ENCODE measurements around the gene MIER2.

The MIER2 gene

GRCh38 chr19:391207-391557, 46.6 kb upstream of the MIER2 start:
- Histone ChIP-seq H3K9me3 (replicated peaks in 1 of 2; ENCODE audit: control insufficient read depth in 2 of 2, insufficient read depth in 1 of 2, low read depth in 1 of 2, low read length in 2 of 2) (peaks cover 4 to 5% of the 10 kb centered on the region in 2 donors), H3K4me1 (ENCODE audit: control insufficient read depth in 2 of 2, insufficient read depth in 1 of 2, low read depth in 1 of 2, low read length in 2 of 2) (peaks cover 0 to 8% of the 10 kb centered on the region in 2 donors), H4K91ac (ENCODE audit: low read depth, low read length, poor library complexity) (no peak overlapping the region), H3K4me2 (ENCODE audit: insufficient read depth, low read length, poor library complexity, severe bottlenecking) (no peak overlapping the region), H2BK5ac (ENCODE audit: low read length) (no peak overlapping the region), H2AFZ (ENCODE audit: low read length) (no peak overlapping the region), H2AK5ac (ENCODE audit: low read depth, low read length) (no peak overlapping the region), H2BK15ac (ENCODE audit: low read length) (no peak overlapping the region), H2BK12ac (ENCODE audit: low read length) (no peak overlapping the region), H3K4ac (ENCODE audit: low read length) (no peak overlapping the region), H3K27ac (replicated peaks; ENCODE audit: low read length) (no peak overlapping the region), H4K8ac (ENCODE audit: low read depth, low read length) (no peak overlapping the region), H3K18ac (ENCODE audit: low read length) (no peak overlapping the region), H3K36me3 (replicated peaks in 1 of 2; ENCODE audit: control insufficient read depth in 2 of 2, insufficient read depth in 2 of 2, low read length in 2 of 2) (no peaks in the 10 kb centered on the region), H3K79me1 (ENCODE audit: low read depth, low read length) (no peaks in the 10 kb centered on the region), H2BK120ac (ENCODE audit: low read depth, low read length) (no peak overlapping the region), H3K4me3 (ENCODE audit: low read length in 2 of 2) (no peak overlapping the region), H3K23ac (ENCODE audit: low read depth, low read length, poor library complexity) (no peak overlapping the region), H3K9ac (ENCODE audit: low read depth, low read length, poor library complexity) (no peak overlapping the region), H3K27me3 (ENCODE audit: control insufficient read depth in 3 of 3, insufficient read depth in 3 of 3, low read depth in 1 of 3, low read length in 3 of 3) (peaks cover 0 to 2% (median 0%) of the 10 kb centered on the region in 3 experiments), H3K14ac (ENCODE audit: low read length) (no peak overlapping the region)
- DNase-seq (ENCODE audit: low spot score) = no peak
- WGBS, 2 donors (ENCODE audit: extremely low coverage in 2 of 2, insufficient read length in 2 of 2, insufficient replicate concordance in 1 of 2) = no CpG with 5 or more reads among the region's 2 CpGs

- peaks cover 0 to 8% of the 10 kb centered on the region in 2 donors for H3K4me1 ChIP-seq (ENCODE audit: control insufficient read depth in 2 of 2, insufficient read depth in 1 of 2, low read depth in 1 of 2, low read length in 2 of 2)
- H3K14ac ChIP-seq (ENCODE audit: low read length) = peak overlapping the region; percentile 84
- peak overlapping the region; percentile 77 for H2BK5ac ChIP-seq (ENCODE audit: low read length)
- no peak overlapping the region for H3K4me2 ChIP-seq (ENCODE audit: insufficient read depth, low read length, poor library complexity, severe bottlenecking)
- H3K18ac ChIP-seq (ENCODE audit: low read length) = peak overlapping the region; percentile 39
- no peak for DNase-seq (ENCODE audit: low spot score)
- H3K9ac ChIP-seq (ENCODE audit: low read depth, low read length, poor library complexity) = peak overlapping the region; percentile 32
- H4K91ac ChIP-seq (ENCODE audit: low read depth, low read length, poor library complexity) = peak overlapping the region; percentile 95
- H2BK15ac ChIP-seq (ENCODE audit: low read length) = peak overlapping the region; percentile 99
- H3K23ac ChIP-seq (ENCODE audit: low read depth, low read length, poor library complexity) = peak overlapping the region; percentile 75
- H4K8ac ChIP-seq (ENCODE audit: low read depth, low read length) = no peak overlapping the region
- no peak overlapping the region for H2AFZ ChIP-seq (ENCODE audit: low read length)
- peak overlapping the region; percentile 82 for H2BK120ac ChIP-seq (ENCODE audit: low read depth, low read length)
- peaks cover 0 to 2% (median 0%) of the 10 kb centered on the region in 3 experiments for H3K27me3 ChIP-seq (ENCODE audit: control insufficient read depth in 3 of 3, insufficient read depth in 3 of 3, low read depth in 1 of 3, low read length in 3 of 3)
- peak overlapping the region; percentile 82 for H2AK5ac ChIP-seq (ENCODE audit: low read depth, low read length)
- WGBS, 2 donors (ENCODE audit: extremely low coverage in 2 of 2, insufficient read length in 2 of 2, insufficient replicate concordance in 1 of 2) = no CpG with 5 or more reads among the region's 30 CpGs
- no peaks in the 10 kb centered on the region for H3K36me3 ChIP-seq (replicated peaks in 1 of 2; ENCODE audit: control insufficient read depth in 2 of 2, insufficient read depth in 2 of 2, low read length in 2 of 2)
- no peak overlapping the region for H3K4me3 ChIP-seq (ENCODE audit: low read length in 2 of 2)
- peak overlapping the region; percentile 99 for H2BK12ac ChIP-seq (ENCODE audit: low read length)
- H3K27ac ChIP-seq (replicated peaks; ENCODE audit: low read length) = no peak overlapping the region
- no peaks in the 10 kb centered on the region for H3K79me1 ChIP-seq (ENCODE audit: low read depth, low read length)
- H3K9me3 ChIP-seq (replicated peaks in 1 of 2; ENCODE audit: control insufficient read depth in 2 of 2, insufficient read depth in 1 of 2, low read depth in 1 of 2, low read length in 2 of 2) = peaks cover 4 to 5% of the 10 kb centered on the region in 2 donors
- H3K4ac ChIP-seq (ENCODE audit: low read length) = no peak overlapping the region
Measured at GRCh38 chr19:390386-391206, 46.0 kb upstream of the MIER2 start.

- Histone ChIP-seq H3K36me3 (replicated peaks in 1 of 2; ENCODE audit: control insufficient read depth in 2 of 2, insufficient read depth in 2 of 2, low read length in 2 of 2) (no peaks in the 10 kb centered on the region), H3K9me3 (replicated peaks in 1 of 2; ENCODE audit: control insufficient read depth in 2 of 2, insufficient read depth in 1 of 2, low read depth in 1 of 2, low read length in 2 of 2) (peaks cover 4 to 5% of the 10 kb centered on the region in 2 donors), H3K4me3 (ENCODE audit: low read length in 2 of 2) (no peak overlapping the region), H3K18ac (ENCODE audit: low read length) (peak overlapping the region; percentile 76), H3K79me1 (ENCODE audit: low read depth, low read length) (no peaks in the 10 kb centered on the region), H3K27ac (replicated peaks; ENCODE audit: low read length) (no peak overlapping the region), H2BK5ac (ENCODE audit: low read length) (peak overlapping the region; percentile 77), H3K14ac (ENCODE audit: low read length) (peak overlapping the region; percentile 84), H4K91ac (ENCODE audit: low read depth, low read length, poor library complexity) (no peak overlapping the region), H3K23ac (ENCODE audit: low read depth, low read length, poor library complexity) (peak overlapping the region; percentile 75), H3K4me1 (ENCODE audit: control insufficient read depth in 2 of 2, insufficient read depth in 1 of 2, low read depth in 1 of 2, low read length in 2 of 2) (peaks cover 0 to 8% of the 10 kb centered on the region in 2 donors), H2AFZ (ENCODE audit: low read length) (no peak overlapping the region), H2BK120ac (ENCODE audit: low read depth, low read length) (peak overlapping the region; percentile 82), H3K27me3 (ENCODE audit: control insufficient read depth in 3 of 3, insufficient read depth in 3 of 3, low read depth in 1 of 3, low read length in 3 of 3) (peaks cover 0 to 2% (median 0%) of the 10 kb centered on the region in 3 experiments), H2BK12ac (ENCODE audit: low read length) (peak overlapping the region; percentile 99), H3K4ac (ENCODE audit: low read length) (no peak overlapping the region), H2AK5ac (ENCODE audit: low read depth, low read length) (peak overlapping the region; percentile 82), H2BK15ac (ENCODE audit: low read length) (peak overlapping the region; percentile 99), H3K4me2 (ENCODE audit: insufficient read depth, low read length, poor library complexity, severe bottlenecking) (no peak overlapping the region), H3K9ac (ENCODE audit: low read depth, low read length, poor library complexity) (peak overlapping the region; percentile 15), H4K8ac (ENCODE audit: low read depth, low read length) (no peak overlapping the region)
- DNase-seq (ENCODE audit: low spot score) = no peak
- WGBS, 2 donors (ENCODE audit: extremely low coverage in 2 of 2, insufficient read length in 2 of 2, insufficient replicate concordance in 1 of 2) = no CpG with 5 or more reads among the region's 12 CpGs
Measured at GRCh38 chr19:389935-390289, 45.3 kb upstream of the MIER2 start.

GRCh38 chr19:389255-389934, 44.8 kb upstream of the MIER2 start:
- H4K91ac ChIP-seq (ENCODE audit: low read depth, low read length, poor library complexity) = no peak overlapping the region
- peak overlapping the region; percentile 76 for H3K18ac ChIP-seq (ENCODE audit: low read length)
- H3K23ac ChIP-seq (ENCODE audit: low read depth, low read length, poor library complexity) = no peak overlapping the region
- no peaks in the 10 kb centered on the region for H3K79me1 ChIP-seq (ENCODE audit: low read depth, low read length)
- no peak overlapping the region for H4K8ac ChIP-seq (ENCODE audit: low read depth, low read length)
- H2BK120ac ChIP-seq (ENCODE audit: low read depth, low read length) = peak overlapping the region; percentile 82
- no peak overlapping the region for H3K4ac ChIP-seq (ENCODE audit: low read length)
- peaks cover 4 to 5% of the 10 kb centered on the region in 2 donors for H3K9me3 ChIP-seq (replicated peaks in 1 of 2; ENCODE audit: control insufficient read depth in 2 of 2, insufficient read depth in 1 of 2, low read depth in 1 of 2, low read length in 2 of 2)
- no CpG with 5 or more reads among the region's 21 CpGs for WGBS, 2 donors (ENCODE audit: extremely low coverage in 2 of 2, insufficient read length in 2 of 2, insufficient replicate concordance in 1 of 2)
- no peak overlapping the region for H3K4me2 ChIP-seq (ENCODE audit: insufficient read depth, low read length, poor library complexity, severe bottlenecking)
- no peak for DNase-seq (ENCODE audit: low spot score)
- no peak overlapping the region for H2AFZ ChIP-seq (ENCODE audit: low read length)
- no peak overlapping the region for H3K9ac ChIP-seq (ENCODE audit: low read depth, low read length, poor library complexity)
- H2BK15ac ChIP-seq (ENCODE audit: low read length) = peak overlapping the region; percentile 99
- H3K4me3 ChIP-seq (ENCODE audit: low read length in 2 of 2) = no peak overlapping the region
- peaks cover 0 to 10% of the 10 kb centered on the region in 2 donors for H3K4me1 ChIP-seq (ENCODE audit: control insufficient read depth in 2 of 2, insufficient read depth in 1 of 2, low read depth in 1 of 2, low read length in 2 of 2)
- no peak overlapping the region for H3K27ac ChIP-seq (replicated peaks; ENCODE audit: low read length)
- peak overlapping the region; percentile 95 for H2BK12ac ChIP-seq (ENCODE audit: low read length)
- peak overlapping the region; percentile 77 for H2BK5ac ChIP-seq (ENCODE audit: low read length)
- H3K36me3 ChIP-seq (replicated peaks in 1 of 2; ENCODE audit: control insufficient read depth in 2 of 2, insufficient read depth in 2 of 2, low read length in 2 of 2) = no peaks in the 10 kb centered on the region
- peak overlapping the region; percentile 82 for H2AK5ac ChIP-seq (ENCODE audit: low read depth, low read length)
- no peak overlapping the region for H3K14ac ChIP-seq (ENCODE audit: low read length)
- H3K27me3 ChIP-seq (ENCODE audit: control insufficient read depth in 3 of 3, insufficient read depth in 3 of 3, low read depth in 1 of 3, low read length in 3 of 3) = peaks cover 0 to 2% (median 0%) of the 10 kb centered on the region in 3 experiments
